Activated CD8-positive, alpha-beta memory T cell treated with anti-CD3 and anti-CD28 coated beads for 48 hours (primary cell): ENCODE results near the gene PCNP.
"Not testable (repeated sequence)": the region's sequence is repeated elsewhere in the genome, so short reads cannot be mapped to it uniquely, and the experiment has no call there.

ENCODE experiments used
- DNase-seq, 3 experiments: peaks; one replicate each; pipeline ENCODE4 v3.0.0-alpha.2; 2020; ENCODE audit warnings: low read depth in 2 of 3, low spot score in 2 of 3

Gene PCNP

GRCh38 chr3:101573449-101574387, at the start of gene PCNP:
TSS of gene PCNP (plus strand) at chr3:101574180. CDS start at chr3:101574216, 36 bp downstream.
- peak; percentile 95 to 98 (median 95) for DNase-seq

GRCh38 chr3:101527441-101527840, 46.5 kb upstream of the PCNP start:
- no peak for DNase-seq

GRCh38 chr3:101527906-101528305, 46.1 kb upstream of the PCNP start:
- DNase-seq: no peak

GRCh38 chr3:101529816-101530685, 43.9 kb upstream of the PCNP start:
- DNase-seq: no peak

GRCh38 chr3:101530686-101531047, 43.3 kb upstream of the PCNP start:
- no peak for DNase-seq

GRCh38 chr3:101531473-101532086, 42.4 kb upstream of the PCNP start:
- no peak for DNase-seq

GRCh38 chr3:101532783-101533602, 41.0 kb upstream of the PCNP start:
- no peak for DNase-seq

GRCh38 chr3:101533603-101533968, 40.4 kb upstream of the PCNP start:
- no peak for DNase-seq

- no peak for DNase-seq
Measured at GRCh38 chr3:101535221-101535620, 38.8 kb upstream of the PCNP start.

- no peak for DNase-seq
Measured at GRCh38 chr3:101536266-101536665, 37.7 kb upstream of the PCNP start.

- DNase-seq: not testable (repeated sequence)
Measured at GRCh38 chr3:101536955-101537354, 37.0 kb upstream of the PCNP start.

- no peak for DNase-seq
Measured at GRCh38 chr3:101542957-101543356, 31.0 kb upstream of the PCNP start.

GRCh38 chr3:101544161-101544850, 29.7 kb upstream of the PCNP start:
- DNase-seq: no peak

- DNase-seq: no peak
Measured at GRCh38 chr3:101548527-101549105, 25.4 kb upstream of the PCNP start.

- no peak for DNase-seq
Measured at GRCh38 chr3:101549473-101549872, 24.5 kb upstream of the PCNP start.

GRCh38 chr3:101551359-101552081, 22.5 kb upstream of the PCNP start:
- not testable (repeated sequence) for DNase-seq

GRCh38 chr3:101553381-101553780, 20.6 kb upstream of the PCNP start:
- DNase-seq: not testable (repeated sequence)

- no peak for DNase-seq
Measured at GRCh38 chr3:101556064-101556463, 17.9 kb upstream of the PCNP start.
